Fibroblast of the aortic adventitia (primary cell): ENCODE results near the gene GRIFIN. TPM values are rescaled to one million over a fixed set of nuclear protein-coding genes. Genes with fewer than 3 reads are reported as not detected.

Experiments
- DNase-seq: peaks from one replicate; pipeline ENCODE4 v3.0.0-alpha.2; 2010; ENCODE audit warnings: low read depth
- H3K4me3 ChIP-seq: 2 replicates; pipeline ENCODE4 v1.5.1; 2011; ENCODE audit warnings: low read depth, mild to moderate bottlenecking, control low read depth, low read length, moderate library complexity
- total RNA-seq: library from RNA; depleted of rRNA; stranded (reverse); fragments of >200 nt; gene quantifications from 2 replicates; pipeline ENCODE4 v1.2.3, GENCODE V29; 2012; ENCODE audit warnings: low replicate concordance
- TF ChIP-seq, protein P1 (sequence below): IDR thresholded peaks from 2 replicates; pipeline ENCODE4 v1.5.1; 2011; ENCODE audit warnings: mild to moderate bottlenecking, low read length, control low read depth, inconsistent platforms; ENCODE audit not compliant: insufficient read depth

Gene GRIFIN
- total RNA-seq, 1 donor: not detected

DNA sequence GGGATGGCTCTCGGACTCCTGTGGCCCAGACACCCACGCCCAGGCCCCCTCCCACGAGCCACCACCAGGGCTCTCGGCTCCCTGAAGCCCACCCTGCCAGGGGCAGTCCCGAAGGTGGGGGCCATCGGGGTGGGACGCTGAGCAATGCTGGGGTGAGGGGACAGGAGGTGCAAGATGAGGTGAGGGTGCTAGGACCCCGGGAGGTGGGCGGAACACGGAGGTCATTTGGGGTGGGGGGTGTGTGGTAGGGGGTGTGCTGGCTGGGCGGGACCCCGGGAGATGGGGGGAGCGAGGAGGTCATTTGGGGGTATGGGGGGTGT, 26.4 kb upstream of the GRIFIN start:
- TF ChIP-seq, protein P1, sequence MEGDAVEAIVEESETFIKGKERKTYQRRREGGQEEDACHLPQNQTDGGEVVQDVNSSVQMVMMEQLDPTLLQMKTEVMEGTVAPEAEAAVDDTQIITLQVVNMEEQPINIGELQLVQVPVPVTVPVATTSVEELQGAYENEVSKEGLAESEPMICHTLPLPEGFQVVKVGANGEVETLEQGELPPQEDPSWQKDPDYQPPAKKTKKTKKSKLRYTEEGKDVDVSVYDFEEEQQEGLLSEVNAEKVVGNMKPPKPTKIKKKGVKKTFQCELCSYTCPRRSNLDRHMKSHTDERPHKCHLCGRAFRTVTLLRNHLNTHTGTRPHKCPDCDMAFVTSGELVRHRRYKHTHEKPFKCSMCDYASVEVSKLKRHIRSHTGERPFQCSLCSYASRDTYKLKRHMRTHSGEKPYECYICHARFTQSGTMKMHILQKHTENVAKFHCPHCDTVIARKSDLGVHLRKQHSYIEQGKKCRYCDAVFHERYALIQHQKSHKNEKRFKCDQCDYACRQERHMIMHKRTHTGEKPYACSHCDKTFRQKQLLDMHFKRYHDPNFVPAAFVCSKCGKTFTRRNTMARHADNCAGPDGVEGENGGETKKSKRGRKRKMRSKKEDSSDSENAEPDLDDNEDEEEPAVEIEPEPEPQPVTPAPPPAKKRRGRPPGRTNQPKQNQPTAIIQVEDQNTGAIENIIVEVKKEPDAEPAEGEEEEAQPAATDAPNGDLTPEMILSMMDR: no peak
- no peak for DNase-seq
- no peak overlapping the region for H3K4me3 ChIP-seq

DNA sequence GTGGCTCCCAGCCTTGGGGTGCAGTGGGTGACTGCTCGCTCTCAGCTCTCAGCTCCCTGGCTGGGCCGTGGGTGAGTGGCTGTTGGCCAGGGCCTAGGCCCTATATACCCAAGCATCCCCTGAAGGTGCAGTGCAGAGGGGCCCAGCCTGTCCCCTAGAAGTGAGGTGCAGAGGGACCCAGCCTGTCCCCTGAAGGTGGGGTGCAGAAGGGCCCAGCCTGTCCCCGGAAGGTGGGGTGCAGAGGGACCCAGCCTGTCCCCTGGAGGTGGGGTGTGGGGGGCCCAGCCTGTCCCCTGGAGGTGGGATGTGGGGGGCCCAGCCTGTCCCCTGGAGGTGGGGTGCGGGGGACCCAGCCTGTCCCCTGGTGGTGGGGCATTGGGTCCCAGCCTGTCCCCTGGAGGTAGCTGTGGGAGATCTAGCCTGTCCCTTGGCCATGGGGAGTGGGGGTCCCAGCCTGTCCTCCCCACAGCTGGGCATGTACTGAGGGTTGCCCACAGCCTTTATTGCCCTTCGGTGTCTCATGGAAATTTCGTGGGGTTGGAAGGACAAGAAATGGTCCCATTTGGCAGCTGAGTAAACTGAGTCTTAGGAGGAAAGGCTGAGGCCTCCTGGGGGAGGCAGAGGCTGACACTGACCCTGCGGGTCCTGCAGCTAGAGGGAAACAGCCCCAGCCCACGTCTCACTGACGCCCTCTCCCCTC, 25.9 kb upstream of the GRIFIN start:
- TF ChIP-seq, protein P1: no peak
- H3K4me3 ChIP-seq: no peak overlapping the region
- no peak for DNase-seq

DNA sequence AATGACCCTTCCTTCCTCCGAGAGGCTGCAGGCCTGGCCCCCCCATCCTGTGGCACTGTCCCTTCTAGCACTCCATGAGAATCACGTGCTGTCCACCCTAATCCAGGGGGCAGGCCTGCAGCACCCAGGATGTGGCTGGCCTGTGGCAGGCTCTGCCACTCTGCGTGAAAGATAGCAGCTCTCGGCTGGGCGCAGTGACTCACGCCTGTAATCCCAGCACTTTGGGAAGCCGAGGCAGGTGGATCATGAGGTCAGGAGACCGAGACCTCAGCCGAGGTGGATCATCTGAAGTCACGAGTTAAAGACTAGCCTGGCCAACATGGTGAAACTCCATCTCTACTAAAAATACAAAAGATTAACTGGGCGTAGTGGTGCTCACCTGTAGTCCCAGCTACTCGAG, 24.5 kb upstream of the GRIFIN start:
- TF ChIP-seq, protein P1: no peak
- DNase-seq: no peak

DNA sequence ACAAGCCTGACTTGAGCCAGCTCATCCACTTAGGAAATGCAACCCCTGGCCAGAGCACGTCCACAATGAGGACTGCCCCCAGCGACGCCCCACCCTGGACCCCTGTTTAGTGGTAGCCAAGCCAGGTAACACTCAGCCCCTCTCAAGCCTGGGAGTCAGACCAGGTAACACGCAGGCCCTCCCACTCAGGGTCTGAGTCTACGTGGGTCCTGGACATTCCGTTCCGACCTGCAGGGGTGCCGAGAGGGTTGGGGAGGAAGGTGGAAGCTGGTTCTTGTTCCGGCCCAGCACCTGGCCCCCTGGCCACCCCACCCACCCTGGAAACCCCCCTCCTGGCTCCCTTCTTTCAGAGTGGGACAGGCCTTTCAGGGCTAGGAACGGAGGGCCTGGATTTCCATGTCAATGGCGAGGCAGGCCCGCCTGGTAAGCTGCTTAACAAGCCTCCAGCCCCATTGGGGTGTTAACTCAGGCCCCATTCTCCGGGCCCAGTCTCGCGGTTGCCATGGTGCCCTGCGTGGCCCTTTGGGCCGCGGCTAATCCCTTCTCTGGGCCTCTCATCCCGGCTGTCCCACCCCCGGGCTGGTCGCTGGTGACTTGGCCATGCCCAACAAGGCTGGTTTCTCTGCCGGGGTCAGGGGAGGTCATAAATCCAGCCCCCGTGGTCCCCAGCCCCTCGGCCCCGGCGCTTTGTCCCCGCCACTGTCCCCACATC, 23.7 kb upstream of the GRIFIN start:
- TF ChIP-seq, protein P1: no peak
- H3K4me3 ChIP-seq: no peak overlapping the region

More for the DNA sequence above, 24.5 kb upstream of the GRIFIN start:
- no peak overlapping the region for H3K4me3 ChIP-seq

DNA sequence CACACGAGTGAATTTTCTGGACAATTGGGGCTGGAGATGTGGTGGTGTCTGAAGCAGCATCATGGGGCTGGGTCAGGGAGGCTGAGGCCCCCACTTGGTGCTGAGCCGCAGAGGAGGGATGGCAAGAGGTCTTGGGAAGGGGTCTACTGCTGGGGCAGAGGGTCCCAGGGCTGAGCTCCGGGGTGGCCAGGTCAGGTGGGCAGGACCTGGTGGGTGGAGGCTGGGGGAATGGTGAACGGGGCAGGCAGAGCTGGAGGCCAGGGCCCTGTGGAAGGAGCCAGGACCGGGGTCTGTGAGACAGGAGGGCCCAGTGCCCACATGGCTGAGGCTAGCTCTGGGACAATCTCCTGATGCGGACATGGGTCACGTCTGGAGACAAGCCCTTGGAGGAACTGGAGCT, 23.0 kb upstream of the GRIFIN start:
- no peak for DNase-seq
- no peak overlapping the region for H3K4me3 ChIP-seq
- TF ChIP-seq, protein P1: no peak

More for the DNA sequence above, 23.7 kb upstream of the GRIFIN start:
- no peak for DNase-seq

DNA sequence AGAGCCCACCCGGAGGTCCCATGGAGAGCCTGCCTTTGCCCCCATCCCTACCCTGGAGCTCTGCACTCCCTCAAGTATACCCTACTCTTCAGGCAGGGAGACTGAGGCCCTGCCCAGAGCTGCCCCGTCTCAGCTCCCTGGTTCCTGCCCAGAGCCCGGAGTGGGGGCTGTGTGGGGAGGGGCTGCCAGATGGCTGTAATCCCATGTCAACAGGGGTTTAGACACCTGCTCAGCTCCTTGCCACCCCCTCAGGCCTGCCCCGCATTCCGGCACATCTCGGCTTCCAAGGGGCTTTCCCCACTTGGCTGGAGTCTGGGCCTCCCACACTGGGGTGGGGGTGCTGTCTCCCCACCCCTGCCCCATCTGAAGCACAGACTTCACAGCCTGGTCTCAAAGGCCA, 22.5 kb upstream of the GRIFIN start:
- DNase-seq: no peak

More for the DNA sequence above, 22.5 kb upstream of the GRIFIN start:
- no peak overlapping the region for H3K4me3 ChIP-seq
- TF ChIP-seq, protein P1: no peak
